GM12892 (cell line): ENCODE measurements around the gene TGFBI.

ENCODE experiments used
- POLR2A ChIP-seq: IDR thresholded peaks from 2 replicates; pipeline ENCODE4 v1.6.1; 2011; ENCODE audit warnings: low read depth, low read length, control low read depth
- POLR2AphosphoS5 ChIP-seq: IDR thresholded peaks from 2 replicates; pipeline ENCODE4 v1.6.1; 2011; ENCODE audit warnings: low read depth, low read length, control low read depth

DNA sequence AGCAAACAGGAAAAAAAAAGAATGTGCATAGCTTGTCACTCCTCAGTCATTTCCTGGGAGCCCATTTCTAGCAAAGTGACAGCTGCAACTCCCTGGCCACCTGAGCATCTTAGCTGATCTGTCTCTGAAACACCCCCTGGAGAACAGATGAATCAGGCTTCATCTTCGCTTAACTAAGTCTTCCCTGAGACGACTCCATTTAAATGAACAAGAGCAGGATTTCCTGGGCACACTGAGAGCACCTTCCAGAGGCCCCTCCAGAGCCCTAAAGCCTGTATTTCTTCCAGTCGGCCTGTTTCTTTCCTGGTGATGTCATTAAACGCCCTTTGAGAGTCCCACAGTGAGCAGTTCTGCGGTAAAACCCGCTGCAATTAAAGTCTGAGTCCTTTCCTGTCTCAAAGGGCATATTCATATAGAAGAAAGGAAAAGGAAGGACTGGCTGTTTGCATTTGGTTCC, 13.9 kb downstream of the TGFBI start:
- no peak for TF ChIP-seq POLR2AphosphoS5
- no peak for TF ChIP-seq POLR2A
